ENCODE measurements around the gene BCAS3.
A peak's percentile ranks its signal among the peaks of the same experiment; 100 is the strongest.

BCAS3 gene

DNA sequence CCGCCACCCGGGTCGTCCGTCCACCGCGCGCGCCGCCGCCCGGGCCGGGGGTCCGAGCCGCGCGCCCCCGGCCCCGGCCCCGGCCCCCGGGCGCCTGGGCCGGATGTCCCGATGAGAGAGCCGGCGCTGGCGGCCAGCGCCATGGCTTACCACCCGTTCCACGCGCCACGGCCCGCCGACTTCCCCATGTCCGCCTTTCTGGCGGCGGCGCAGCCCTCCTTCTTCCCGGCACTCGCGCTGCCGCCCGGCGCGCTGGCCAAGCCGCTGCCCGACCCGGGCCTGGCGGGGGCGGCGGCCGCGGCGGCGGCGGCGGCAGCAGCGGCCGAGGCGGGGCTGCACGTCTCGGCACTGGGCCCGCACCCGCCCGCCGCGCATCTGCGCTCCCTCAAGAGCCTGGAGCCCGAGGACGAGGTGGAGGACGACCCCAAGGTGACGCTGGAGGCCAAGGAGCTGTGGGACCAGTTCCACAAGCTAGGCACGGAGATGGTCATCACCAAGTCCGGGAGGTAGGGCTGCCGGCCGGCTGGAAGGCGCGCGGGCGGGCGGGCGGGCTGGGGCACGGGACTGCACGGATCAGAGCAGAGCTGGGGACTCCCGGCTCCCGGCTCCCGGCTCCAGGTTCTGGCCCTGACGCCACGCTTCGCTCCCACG is 722.5 kb downstream of the BCAS3 start:
- Histone ChIP-seq H4K8ac (ENCODE audit: low read depth, low read length) (no peak overlapping the region), H3K79me1 (ENCODE audit: low read length) (no peaks in the 10 kb centered on the region), H3K4me1 (ENCODE audit: control insufficient read depth, low read depth, low read length) (no peaks in the 10 kb centered on the region), H3K9ac (ENCODE audit: low read length) (no peak overlapping the region), H3K27me3 (ENCODE audit: insufficient read depth, low read length, poor library complexity) (peaks cover 71% of the 10 kb centered on the region), H3K56ac (ENCODE audit: low read length) (no peak overlapping the region), H3K4ac (ENCODE audit: low read depth, low read length) (no peak overlapping the region), H3K18ac (ENCODE audit: low read length) (no peak overlapping the region), H2BK5ac (ENCODE audit: low read length) (no peak overlapping the region), H2BK120ac (ENCODE audit: low read depth, low read length) (no peak overlapping the region), H3K27ac (ENCODE audit: low read depth, low read length) (no peak overlapping the region), H3K23ac (ENCODE audit: low read length) (no peak overlapping the region), H2AK5ac (ENCODE audit: low read length) (no peak overlapping the region), H3K36me3 (ENCODE audit: control insufficient read depth, insufficient read depth, low read length) (no peaks in the 10 kb centered on the region), H2BK15ac (replicated peaks; ENCODE audit: low read depth) (no peak overlapping the region), H3K4me2 (ENCODE audit: low read length) (peak overlapping the region; percentile 44), H3K4me3 (ENCODE audit: low read length) (no peak overlapping the region), H4K5ac (ENCODE audit: low read length) (no peak overlapping the region), H3K79me2 (ENCODE audit: control insufficient read depth, insufficient read depth, low read length) (no peaks in the 10 kb centered on the region)
- peak; percentile 53 for DNase-seq
- no CpG with 5 or more reads among the region's 90 CpGs for WGBS (ENCODE audit: extremely low coverage, insufficient coverage, low lambda C conversion rate)

DNA sequence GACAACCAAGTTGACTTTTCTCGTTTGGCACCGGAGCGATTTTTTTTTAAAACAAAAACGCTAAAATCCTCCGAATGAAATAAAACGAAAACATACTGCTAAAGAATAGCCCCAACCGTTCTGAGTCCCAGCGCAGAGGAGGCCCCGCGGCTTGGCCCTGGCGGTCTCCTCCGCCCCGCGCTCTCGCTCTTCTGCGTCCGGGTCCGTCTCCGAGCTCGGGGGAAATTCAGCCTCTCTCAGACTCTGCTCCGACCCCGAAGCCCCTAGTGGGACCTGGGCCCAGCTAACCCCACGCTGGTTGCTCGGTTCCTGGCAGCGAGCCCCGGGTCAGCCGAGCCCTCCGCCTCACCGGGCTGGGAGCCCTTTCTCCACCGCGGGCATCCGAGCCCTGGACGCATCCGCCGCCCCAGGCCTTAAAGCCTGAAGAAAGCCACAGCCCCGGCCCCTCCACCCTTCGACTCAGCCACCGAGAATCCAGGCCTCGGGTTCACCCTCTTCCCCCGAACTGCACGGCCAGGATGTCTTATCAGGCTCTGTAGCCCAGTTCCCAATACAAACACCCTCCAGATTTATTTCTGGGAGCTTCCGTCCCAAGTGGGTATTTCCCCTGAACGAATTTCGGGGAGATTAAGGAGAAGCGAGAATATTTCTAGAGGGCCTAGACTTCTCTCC is 723.2 kb downstream of the BCAS3 start:
- Histone ChIP-seq H3K4me3 (ENCODE audit: low read length) (no peak overlapping the region), H2AK5ac (ENCODE audit: low read length) (no peak overlapping the region), H3K4me2 (ENCODE audit: low read length) (no peak overlapping the region), H3K4ac (ENCODE audit: low read depth, low read length) (no peak overlapping the region), H2BK120ac (ENCODE audit: low read depth, low read length) (no peak overlapping the region), H2BK15ac (replicated peaks; ENCODE audit: low read depth) (no peak overlapping the region), H3K79me1 (ENCODE audit: low read length) (no peaks in the 10 kb centered on the region), H3K23ac (ENCODE audit: low read length) (no peak overlapping the region), H3K9ac (ENCODE audit: low read length) (no peak overlapping the region), H3K4me1 (ENCODE audit: control insufficient read depth, low read depth, low read length) (no peaks in the 10 kb centered on the region), H3K27ac (ENCODE audit: low read depth, low read length) (no peak overlapping the region), H4K5ac (ENCODE audit: low read length) (no peak overlapping the region), H3K79me2 (ENCODE audit: control insufficient read depth, insufficient read depth, low read length) (no peaks in the 10 kb centered on the region), H3K18ac (ENCODE audit: low read length) (no peak overlapping the region), H3K27me3 (ENCODE audit: insufficient read depth, low read length, poor library complexity) (peaks cover 75% of the 10 kb centered on the region), H4K8ac (ENCODE audit: low read depth, low read length) (no peak overlapping the region), H3K56ac (ENCODE audit: low read length) (no peak overlapping the region), H2BK5ac (ENCODE audit: low read length) (no peak overlapping the region), H3K36me3 (ENCODE audit: control insufficient read depth, insufficient read depth, low read length) (no peaks in the 10 kb centered on the region)
- whole genome bisulfite sequencing (ENCODE audit: extremely low coverage, insufficient coverage, low lambda C conversion rate) = no CpG with 5 or more reads among the region's 45 CpGs
- DNase-seq = no peak

DNA sequence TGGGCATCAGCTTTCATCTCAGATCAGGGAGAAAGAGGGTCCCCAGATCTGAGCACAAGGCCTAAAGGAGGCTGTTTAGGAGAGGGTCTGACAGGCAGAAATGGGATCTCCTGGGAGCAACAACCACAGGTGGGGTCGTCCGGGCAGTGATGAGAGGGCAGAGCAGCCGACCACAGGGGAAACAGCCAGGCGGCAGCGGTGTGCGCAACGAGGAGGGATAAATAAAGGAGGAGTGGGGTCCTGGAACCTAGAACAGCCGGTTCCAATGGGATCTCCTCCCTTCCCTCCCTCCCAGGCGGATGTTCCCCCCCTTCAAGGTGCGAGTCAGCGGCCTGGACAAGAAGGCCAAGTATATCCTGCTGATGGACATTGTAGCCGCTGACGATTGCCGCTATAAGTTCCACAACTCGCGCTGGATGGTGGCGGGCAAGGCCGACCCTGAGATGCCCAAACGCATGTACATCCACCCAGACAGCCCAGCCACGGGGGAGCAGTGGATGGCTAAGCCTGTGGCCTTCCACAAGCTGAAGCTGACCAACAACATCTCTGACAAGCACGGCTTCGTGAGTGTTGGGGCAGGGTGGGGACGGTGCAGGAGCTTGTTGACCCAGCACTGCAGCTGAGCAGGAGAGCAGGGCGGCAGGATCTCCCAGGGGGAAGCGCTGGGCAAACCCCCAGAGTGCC is 723.9 kb downstream of the BCAS3 start:
- no peak for DNase-seq
- WGBS (ENCODE audit: extremely low coverage, insufficient coverage, low lambda C conversion rate) = no CpG with 5 or more reads among the region's 25 CpGs
- no peak overlapping the region for H2BK120ac ChIP-seq (ENCODE audit: low read depth, low read length)
- H3K27me3 ChIP-seq (ENCODE audit: insufficient read depth, low read length, poor library complexity) = peaks cover 76% of the 10 kb centered on the region
- no peak overlapping the region for H3K18ac ChIP-seq (ENCODE audit: low read length)
- no peak overlapping the region for H4K8ac ChIP-seq (ENCODE audit: low read depth, low read length)
- no peaks in the 10 kb centered on the region for H3K4me1 ChIP-seq (ENCODE audit: control insufficient read depth, low read depth, low read length)
- H3K79me1 ChIP-seq (ENCODE audit: low read length) = no peaks in the 10 kb centered on the region
- no peak overlapping the region for H3K4me3 ChIP-seq (ENCODE audit: low read length)
- no peaks in the 10 kb centered on the region for H3K79me2 ChIP-seq (ENCODE audit: control insufficient read depth, insufficient read depth, low read length)
- H3K23ac ChIP-seq (ENCODE audit: low read length) = no peak overlapping the region
- H3K36me3 ChIP-seq (ENCODE audit: control insufficient read depth, insufficient read depth, low read length) = no peaks in the 10 kb centered on the region
- no peak overlapping the region for H2BK15ac ChIP-seq (replicated peaks; ENCODE audit: low read depth)
- H2BK5ac ChIP-seq (ENCODE audit: low read length) = no peak overlapping the region
- no peak overlapping the region for H4K5ac ChIP-seq (ENCODE audit: low read length)
- H3K4ac ChIP-seq (ENCODE audit: low read depth, low read length) = no peak overlapping the region
- H2AK5ac ChIP-seq (ENCODE audit: low read length) = no peak overlapping the region
- no peak overlapping the region for H3K9ac ChIP-seq (ENCODE audit: low read length)
- H3K56ac ChIP-seq (ENCODE audit: low read length) = no peak overlapping the region
- H3K27ac ChIP-seq (ENCODE audit: low read depth, low read length) = no peak overlapping the region
- H3K4me2 ChIP-seq (ENCODE audit: low read length) = no peak overlapping the region

DNA sequence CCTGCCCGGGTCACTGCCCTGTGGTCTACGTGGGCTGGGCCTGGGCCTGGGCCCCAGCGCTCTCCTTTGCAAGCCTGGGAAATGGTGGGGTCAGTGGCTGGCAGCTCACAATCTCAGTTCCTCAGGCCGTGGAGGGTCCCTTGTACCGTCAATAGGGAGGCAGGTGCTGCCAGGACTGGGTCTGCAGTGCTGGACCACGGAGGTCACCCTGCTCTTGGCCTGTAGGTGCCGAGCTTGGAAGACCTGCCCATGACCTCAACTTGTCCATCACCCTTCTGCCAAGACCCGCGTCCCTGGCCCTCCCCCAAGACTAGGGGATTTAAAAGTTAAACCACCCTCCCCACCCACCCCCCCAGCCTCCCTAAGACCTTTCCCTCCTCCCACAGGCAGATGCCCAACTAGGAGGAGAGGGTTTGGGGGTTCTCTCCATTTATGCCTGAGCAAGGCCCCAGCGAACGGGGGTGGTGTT is 724.5 kb downstream of the BCAS3 start:
- no peak overlapping the region for H3K23ac ChIP-seq (ENCODE audit: low read length)
- no peak overlapping the region for H3K56ac ChIP-seq (ENCODE audit: low read length)
- H2BK15ac ChIP-seq (replicated peaks; ENCODE audit: low read depth) = no peak overlapping the region
- no peak overlapping the region for H2BK120ac ChIP-seq (ENCODE audit: low read depth, low read length)
- no peak for DNase-seq
- peaks cover 79% of the 10 kb centered on the region for H3K27me3 ChIP-seq (ENCODE audit: insufficient read depth, low read length, poor library complexity)
- no peak overlapping the region for H3K27ac ChIP-seq (ENCODE audit: low read depth, low read length)
- H3K79me1 ChIP-seq (ENCODE audit: low read length) = no peaks in the 10 kb centered on the region
- no peaks in the 10 kb centered on the region for H3K4me1 ChIP-seq (ENCODE audit: control insufficient read depth, low read depth, low read length)
- H2AK5ac ChIP-seq (ENCODE audit: low read length) = no peak overlapping the region
- no peak overlapping the region for H4K8ac ChIP-seq (ENCODE audit: low read depth, low read length)
- no CpG with 5 or more reads among the region's 11 CpGs for WGBS (ENCODE audit: extremely low coverage, insufficient coverage, low lambda C conversion rate)
- no peak overlapping the region for H3K9ac ChIP-seq (ENCODE audit: low read length)
- no peak overlapping the region for H4K5ac ChIP-seq (ENCODE audit: low read length)
- H3K18ac ChIP-seq (ENCODE audit: low read length) = no peak overlapping the region
- no peaks in the 10 kb centered on the region for H3K36me3 ChIP-seq (ENCODE audit: control insufficient read depth, insufficient read depth, low read length)
- no peaks in the 10 kb centered on the region for H3K79me2 ChIP-seq (ENCODE audit: control insufficient read depth, insufficient read depth, low read length)
- no peak overlapping the region for H3K4ac ChIP-seq (ENCODE audit: low read depth, low read length)
- no peak overlapping the region for H2BK5ac ChIP-seq (ENCODE audit: low read length)
- H3K4me3 ChIP-seq (ENCODE audit: low read length) = no peak overlapping the region
- H3K4me2 ChIP-seq (ENCODE audit: low read length) = no peak overlapping the region

DNA sequence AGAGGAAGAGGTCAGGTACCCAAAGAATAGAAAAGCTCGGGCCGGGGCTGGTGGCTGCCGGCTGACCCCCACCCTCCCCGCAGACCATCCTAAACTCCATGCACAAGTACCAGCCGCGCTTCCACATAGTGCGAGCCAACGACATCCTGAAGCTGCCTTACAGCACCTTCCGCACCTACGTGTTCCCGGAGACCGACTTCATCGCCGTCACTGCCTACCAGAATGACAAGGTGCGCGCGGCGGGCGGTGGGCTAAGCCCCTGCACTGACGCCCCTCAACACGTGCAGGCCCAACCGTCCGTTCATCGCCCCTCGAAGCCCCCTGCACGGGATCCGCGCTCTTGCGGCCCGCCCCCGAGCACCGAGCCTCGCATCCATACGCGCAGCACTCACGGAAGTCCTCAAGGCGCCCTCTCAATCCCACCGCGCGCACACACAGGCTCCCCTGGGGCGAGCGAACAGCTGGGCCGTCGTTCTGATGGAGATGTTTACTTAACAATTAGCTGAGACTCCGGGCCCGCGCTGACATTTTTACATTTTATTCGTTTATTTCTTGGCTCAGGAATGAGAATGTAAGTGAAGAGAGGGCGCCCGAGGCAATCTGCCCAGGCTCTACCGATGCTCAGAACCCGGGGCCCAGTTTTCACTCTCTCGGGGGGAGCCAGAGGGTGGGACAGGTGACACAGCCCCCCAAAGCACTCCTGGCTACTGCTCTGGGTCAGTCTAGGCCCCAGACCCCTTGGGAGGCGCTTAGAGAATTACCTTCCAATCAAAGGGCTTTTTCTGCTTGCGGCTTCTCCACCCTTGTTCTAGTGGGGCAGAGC is 725.5 kb downstream of the BCAS3 start:
- peaks cover 81% of the 10 kb centered on the region for H3K27me3 ChIP-seq (ENCODE audit: insufficient read depth, low read length, poor library complexity)
- H3K4me3 ChIP-seq (ENCODE audit: low read length) = no peak overlapping the region

More for the DNA sequence above, 725.5 kb downstream of the BCAS3 start:
- Histone ChIP-seq H2BK120ac (ENCODE audit: low read depth, low read length) (no peak overlapping the region), H3K79me2 (ENCODE audit: control insufficient read depth, insufficient read depth, low read length) (no peaks in the 10 kb centered on the region), H3K36me3 (ENCODE audit: control insufficient read depth, insufficient read depth, low read length) (no peaks in the 10 kb centered on the region), H3K79me1 (ENCODE audit: low read length) (no peaks in the 10 kb centered on the region), H3K4me1 (ENCODE audit: control insufficient read depth, low read depth, low read length) (no peaks in the 10 kb centered on the region), H3K4ac (ENCODE audit: low read depth, low read length) (no peak overlapping the region), H3K4me2 (ENCODE audit: low read length) (no peak overlapping the region), H2AK5ac (ENCODE audit: low read length) (no peak overlapping the region), H3K56ac (ENCODE audit: low read length) (no peak overlapping the region), H4K8ac (ENCODE audit: low read depth, low read length) (no peak overlapping the region), H2BK5ac (ENCODE audit: low read length) (no peak overlapping the region), H4K5ac (ENCODE audit: low read length) (no peak overlapping the region), H2BK15ac (replicated peaks; ENCODE audit: low read depth) (no peak overlapping the region), H3K23ac (ENCODE audit: low read length) (no peak overlapping the region), H3K9ac (ENCODE audit: low read length) (no peak overlapping the region), H3K18ac (ENCODE audit: low read length) (no peak overlapping the region), H3K27ac (ENCODE audit: low read depth, low read length) (no peak overlapping the region)
- no CpG with 5 or more reads among the region's 55 CpGs for WGBS (ENCODE audit: extremely low coverage, insufficient coverage, low lambda C conversion rate)
- DNase-seq = no peak

Measured in mesendoderm (in vitro differentiated cells).